Thoracic aorta (tissue), 2 donors: ENCODE results near the gene SNED1. TPM values are rescaled to one million over a fixed set of nuclear protein-coding genes. Genes with fewer than 3 reads are reported as not detected.

Experiments
- ATAC-seq: fragments of 150-250 bp; one replicate; pipeline ENCODE4 v1.8.0; 2017; ENCODE audit warnings: low read depth; ENCODE audit not compliant: insufficient number of reproducible peaks, low FRiP score
- DNase-seq: peaks from one replicate; pipeline ENCODE4 v3.0.0-alpha.2; 2020; ENCODE audit warnings: low spot score
- H3K27ac ChIP-seq, 2 donors: fragments of 200-600 bp; sonication (generic); 1 replicate in 1 of 2; 2 replicates in 1 of 2; pipeline ENCODE4 v1.5.1; 2016; ENCODE audit warnings: mild to moderate bottlenecking in 2 of 2, moderate library complexity in 2 of 2
- H3K27me3 ChIP-seq: fragments of 200-600 bp; sonication (generic); replicated peaks from 2 replicates; pipeline ENCODE4 v1.6.0; 2016; ENCODE audit warnings: mild to moderate bottlenecking; ENCODE audit not compliant: insufficient read depth
- H3K36me3 ChIP-seq: fragments of 200-600 bp; sonication (generic); one replicate; pipeline ENCODE4 v1.5.1; 2016
- H3K4me1 ChIP-seq, 2 donors: fragments of 200-600 bp; sonication (generic); 1 replicate in 1 of 2; 2 replicates in 1 of 2; pipeline versions ENCODE4 v1.5.1 to v1.6.0; 2016; ENCODE audit warnings: low read depth in 2 of 2, mild to moderate bottlenecking in 1 of 2; ENCODE audit not compliant: control insufficient read depth in 1 of 2
- H3K4me3 ChIP-seq: fragments of 200-600 bp; sonication (generic); 2 replicates; pipeline ENCODE4 v1.5.1; 2016; ENCODE audit warnings: mild to moderate bottlenecking
- H3K9me3 ChIP-seq: fragments of 200-600 bp; sonication (generic); 2 replicates; pipeline ENCODE4 v1.5.1; 2016
- CTCF ChIP-seq: fragments of 200-600 bp; sonication (generic); IDR thresholded peaks from one replicate; pipeline ENCODE4 v1.5.1; 2019; ENCODE audit warnings: antibody characterized with exemption
- total RNA-seq, 2 donors: library from RNA; depleted of rRNA; stranded (reverse); fragments of >200 nt; gene quantifications; one replicate each; pipeline versions ENCODE4 v1.1.0 to v1.2.3, GENCODE V29; 2016

Gene SNED1
- total RNA-seq, 2 donors from 2014 or later = 133 to 206 TPM

GRCh38 chr2:241136661-241137260 lies 138.3 kb downstream of the SNED1 start:
- no peaks in the 10 kb centered on the region for H3K36me3 ChIP-seq
- DNase-seq (no peak), ATAC-seq (no peak)
- no peaks in the 10 kb centered on the region for H3K4me1 ChIP-seq
- H3K27me3 ChIP-seq = no peaks in the 10 kb centered on the region
- no peaks in the 10 kb centered on the region for H3K9me3 ChIP-seq
- no peak overlapping the region for H3K27ac ChIP-seq
- no peak overlapping the region for H3K4me3 ChIP-seq
- no peak for TF ChIP-seq CTCF

- no peak overlapping the region for H3K4me3 ChIP-seq
- no peak for ATAC-seq
- no peaks in the 10 kb centered on the region for H3K36me3 ChIP-seq
- no peaks in the 10 kb centered on the region for H3K9me3 ChIP-seq
- no peaks in the 10 kb centered on the region for H3K27me3 ChIP-seq
- DNase-seq = no peak
- no peak overlapping the region for H3K27ac ChIP-seq
- no peak for TF ChIP-seq CTCF
- no peaks in the 10 kb centered on the region for H3K4me1 ChIP-seq
Observed at GRCh38 chr2:241137276-241138190, 139.1 kb downstream of the SNED1 start.

- H3K4me3 ChIP-seq = no peak overlapping the region
- no peak for TF ChIP-seq CTCF
- H3K36me3 ChIP-seq = no peaks in the 10 kb centered on the region
- H3K9me3 ChIP-seq = no peaks in the 10 kb centered on the region
- ATAC-seq (no peak), DNase-seq (no peak)
- H3K4me1 ChIP-seq = no peaks in the 10 kb centered on the region
- no peaks in the 10 kb centered on the region for H3K27me3 ChIP-seq
- no peak overlapping the region for H3K27ac ChIP-seq
Observed at GRCh38 chr2:241138471-241138870, 140.1 kb downstream of the SNED1 start.

GRCh38 chr2:241139531-241140444 lies 141.4 kb downstream of the SNED1 start:
- H3K36me3 ChIP-seq = no peaks in the 10 kb centered on the region
- no peak overlapping the region for H3K4me3 ChIP-seq
- H3K4me1 ChIP-seq = no peaks in the 10 kb centered on the region
- no peak for TF ChIP-seq CTCF
- no peaks in the 10 kb centered on the region for H3K27me3 ChIP-seq
- ATAC-seq (no peak), DNase-seq (no peak)
- no peaks in the 10 kb centered on the region for H3K9me3 ChIP-seq
- no peak overlapping the region for H3K27ac ChIP-seq

GRCh38 chr2:241140445-241140840 lies 142.0 kb downstream of the SNED1 start:
- Histone ChIP-seq H3K4me3 (no peak overlapping the region), H3K27ac (no peak overlapping the region), H3K9me3 (no peaks in the 10 kb centered on the region), H3K4me1 (no peaks in the 10 kb centered on the region), H3K27me3 (no peaks in the 10 kb centered on the region), H3K36me3 (no peaks in the 10 kb centered on the region)
- TF ChIP-seq CTCF = no peak
- no peak for DNase-seq
- ATAC-seq = no peak
